NB4 (cell line): ENCODE data around the gene PAQR8.

Experiments
- DNase-seq: peaks from one replicate; pipeline ENCODE4 v3.0.0; 2010; ENCODE audit warnings: low read depth
- H3K4me3 ChIP-seq: one replicate; pipeline ENCODE4 v1.5.1; 2011; ENCODE audit warnings: mild to moderate bottlenecking, low read depth, low read length, moderate library complexity
- MYC ChIP-seq: IDR thresholded peaks from 2 replicates; pipeline ENCODE4 v1.6.1; 2011; ENCODE audit warnings: low read depth, low read length
- POLR2A ChIP-seq: IDR thresholded peaks from 2 replicates; pipeline ENCODE4 v1.6.1; 2011; ENCODE audit warnings: mild to moderate bottlenecking; ENCODE audit not compliant: insufficient read length; ENCODE audit errors: extremely low read depth
- TF ChIP-seq, protein P1 (sequence below): IDR thresholded peaks from 2 replicates; pipeline ENCODE4 v1.6.1; 2011; ENCODE audit warnings: low read depth, low read length
- TF ChIP-seq, protein P2 (sequence below): IDR thresholded peaks from one replicate; pipeline ENCODE4 v1.5.1; 2012; ENCODE audit warnings: low read depth, low read length

PAQR8 gene

GRCh38 chr6:52393780-52394179, 31.8 kb downstream of the PAQR8 start:
- DNase-seq, result no peak
- no peak for TF ChIP-seq POLR2A
- TF ChIP-seq, protein P1, sequence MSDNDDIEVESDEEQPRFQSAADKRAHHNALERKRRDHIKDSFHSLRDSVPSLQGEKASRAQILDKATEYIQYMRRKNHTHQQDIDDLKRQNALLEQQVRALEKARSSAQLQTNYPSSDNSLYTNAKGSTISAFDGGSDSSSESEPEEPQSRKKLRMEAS, result no peak
- no peak for TF ChIP-seq MYC
- TF ChIP-seq, protein P2, sequence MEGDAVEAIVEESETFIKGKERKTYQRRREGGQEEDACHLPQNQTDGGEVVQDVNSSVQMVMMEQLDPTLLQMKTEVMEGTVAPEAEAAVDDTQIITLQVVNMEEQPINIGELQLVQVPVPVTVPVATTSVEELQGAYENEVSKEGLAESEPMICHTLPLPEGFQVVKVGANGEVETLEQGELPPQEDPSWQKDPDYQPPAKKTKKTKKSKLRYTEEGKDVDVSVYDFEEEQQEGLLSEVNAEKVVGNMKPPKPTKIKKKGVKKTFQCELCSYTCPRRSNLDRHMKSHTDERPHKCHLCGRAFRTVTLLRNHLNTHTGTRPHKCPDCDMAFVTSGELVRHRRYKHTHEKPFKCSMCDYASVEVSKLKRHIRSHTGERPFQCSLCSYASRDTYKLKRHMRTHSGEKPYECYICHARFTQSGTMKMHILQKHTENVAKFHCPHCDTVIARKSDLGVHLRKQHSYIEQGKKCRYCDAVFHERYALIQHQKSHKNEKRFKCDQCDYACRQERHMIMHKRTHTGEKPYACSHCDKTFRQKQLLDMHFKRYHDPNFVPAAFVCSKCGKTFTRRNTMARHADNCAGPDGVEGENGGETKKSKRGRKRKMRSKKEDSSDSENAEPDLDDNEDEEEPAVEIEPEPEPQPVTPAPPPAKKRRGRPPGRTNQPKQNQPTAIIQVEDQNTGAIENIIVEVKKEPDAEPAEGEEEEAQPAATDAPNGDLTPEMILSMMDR, result no peak
- H3K4me3 ChIP-seq, result no peak overlapping the region

GRCh38 chr6:52394251-52394666, 32.3 kb downstream of the PAQR8 start:
- no peak overlapping the region for H3K4me3 ChIP-seq
- no peak for TF ChIP-seq POLR2A
- TF ChIP-seq, protein P2, result no peak
- TF ChIP-seq MYC, result no peak
- TF ChIP-seq, protein P1, result no peak
- DNase-seq, result no peak

- no peak for DNase-seq
- TF ChIP-seq MYC, result no peak
- TF ChIP-seq, protein P1, result no peak
- TF ChIP-seq POLR2A, result no peak
- TF ChIP-seq, protein P2, result no peak
Measured at GRCh38 chr6:52395969-52396368, 34.0 kb downstream of the PAQR8 start.

GRCh38 chr6:52399511-52400312, 37.8 kb downstream of the PAQR8 start:
- no peak for TF ChIP-seq POLR2A
- TF ChIP-seq, protein P2, result peak; percentile 87
- no peak for TF ChIP-seq MYC
- TF ChIP-seq, protein P1, result no peak
- peak; percentile 70 for DNase-seq
- no peak overlapping the region for H3K4me3 ChIP-seq

More at GRCh38 chr6:52395969-52396368, 34.0 kb downstream of the PAQR8 start:
- H3K4me3 ChIP-seq, result no peak overlapping the region

DNA sequence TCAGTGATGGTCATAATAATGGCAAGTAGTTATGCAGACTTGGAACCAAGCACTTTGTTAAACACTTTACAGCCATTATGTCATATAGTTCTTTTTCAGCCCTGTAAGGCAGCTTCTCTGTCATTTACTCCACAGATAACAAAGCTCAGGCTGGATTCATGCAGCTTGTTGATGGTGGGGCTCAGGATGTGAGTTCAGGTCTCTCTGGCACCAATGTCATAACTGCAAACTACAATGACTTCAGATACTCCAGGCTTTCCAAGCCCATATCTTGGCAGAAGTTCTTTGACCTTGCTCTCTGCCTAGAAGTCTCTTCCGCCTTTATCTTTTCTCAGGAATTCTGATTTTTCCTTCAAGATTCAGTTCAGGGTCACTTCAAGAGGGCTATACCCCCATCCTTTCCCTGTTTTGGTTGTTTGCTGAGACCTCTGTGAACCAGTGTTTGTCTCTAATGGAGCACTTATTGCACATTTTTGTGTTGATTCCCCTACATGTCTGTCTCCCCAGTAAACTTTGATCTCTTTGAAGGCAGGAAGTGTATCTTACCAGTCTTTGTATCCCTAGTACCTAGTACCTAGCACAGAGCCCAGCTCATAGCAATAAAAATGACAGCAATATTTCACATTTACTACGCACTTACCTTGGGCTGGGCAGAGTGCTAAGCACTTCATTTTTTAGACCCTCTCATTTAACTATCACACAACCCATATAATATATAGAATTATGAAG, 38.5 kb downstream of the PAQR8 start:
- no peak for DNase-seq
- H3K4me3 ChIP-seq, result no peak overlapping the region
- TF ChIP-seq, protein P1, result no peak
- TF ChIP-seq POLR2A, result no peak
- no peak for TF ChIP-seq MYC
- TF ChIP-seq, protein P2, result no peak
